ENCODE results near the gene CDC42EP4. TPM values are rescaled to one million over a fixed set of nuclear protein-coding genes. Genes with fewer than 3 reads are reported as not detected.

Gene CDC42EP4
- total and polyA plus RNA-seq, 9 of the 15 experiments (the other 6 are each of a cell fraction or from before 2014, with no cell fraction given), result 0.65 to 20.8 (median 12.3) TPM

DNA sequence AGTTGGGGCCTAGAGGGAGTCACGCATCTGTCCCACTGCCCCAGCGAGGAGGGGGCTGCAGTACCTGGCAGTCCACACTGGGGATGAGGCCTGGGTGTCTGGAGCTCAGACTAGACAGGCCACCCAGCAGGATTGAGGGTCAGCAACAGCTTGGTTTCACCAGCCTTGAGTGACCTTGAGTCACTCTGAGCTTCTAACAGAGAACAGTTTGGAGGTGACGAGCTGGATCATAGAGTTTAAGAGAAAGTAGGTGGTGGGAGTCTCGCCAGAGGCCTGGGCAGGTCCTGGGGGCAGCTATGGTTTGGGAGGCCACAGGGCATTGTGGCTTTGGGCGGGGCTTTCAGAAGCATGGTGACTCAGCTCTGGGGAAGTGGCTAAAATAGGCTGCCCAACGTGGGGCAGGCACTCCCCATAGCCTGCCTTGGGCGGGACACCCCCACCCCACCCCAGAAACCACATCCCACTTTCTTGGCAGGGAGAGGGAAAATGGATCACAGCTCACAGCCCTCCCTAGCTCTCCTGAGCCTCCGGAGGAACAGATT, 20.5 kb downstream of the CDC42EP4 start (continued):
- TF ChIP-seq, protein P1, sequence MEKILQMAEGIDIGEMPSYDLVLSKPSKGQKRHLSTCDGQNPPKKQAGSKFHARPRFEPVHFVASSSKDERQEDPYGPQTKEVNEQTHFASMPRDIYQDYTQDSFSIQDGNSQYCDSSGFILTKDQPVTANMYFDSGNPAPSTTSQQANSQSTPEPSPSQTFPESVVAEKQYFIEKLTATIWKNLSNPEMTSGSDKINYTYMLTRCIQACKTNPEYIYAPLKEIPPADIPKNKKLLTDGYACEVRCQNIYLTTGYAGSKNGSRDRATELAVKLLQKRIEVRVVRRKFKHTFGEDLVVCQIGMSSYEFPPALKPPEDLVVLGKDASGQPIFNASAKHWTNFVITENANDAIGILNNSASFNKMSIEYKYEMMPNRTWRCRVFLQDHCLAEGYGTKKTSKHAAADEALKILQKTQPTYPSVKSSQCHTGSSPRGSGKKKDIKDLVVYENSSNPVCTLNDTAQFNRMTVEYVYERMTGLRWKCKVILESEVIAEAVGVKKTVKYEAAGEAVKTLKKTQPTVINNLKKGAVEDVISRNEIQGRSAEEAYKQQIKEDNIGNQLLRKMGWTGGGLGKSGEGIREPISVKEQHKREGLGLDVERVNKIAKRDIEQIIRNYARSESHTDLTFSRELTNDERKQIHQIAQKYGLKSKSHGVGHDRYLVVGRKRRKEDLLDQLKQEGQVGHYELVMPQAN (IDR thresholded peaks at IDR 0.05; ENCODE audit: borderline replicate concordance), result no peak
- TF ChIP-seq ASH1L (IDR thresholded peaks at IDR 0.05; ENCODE audit: borderline replicate concordance, low read depth, partially characterized antibody), result no peak
- TF ChIP-seq, protein P2, sequence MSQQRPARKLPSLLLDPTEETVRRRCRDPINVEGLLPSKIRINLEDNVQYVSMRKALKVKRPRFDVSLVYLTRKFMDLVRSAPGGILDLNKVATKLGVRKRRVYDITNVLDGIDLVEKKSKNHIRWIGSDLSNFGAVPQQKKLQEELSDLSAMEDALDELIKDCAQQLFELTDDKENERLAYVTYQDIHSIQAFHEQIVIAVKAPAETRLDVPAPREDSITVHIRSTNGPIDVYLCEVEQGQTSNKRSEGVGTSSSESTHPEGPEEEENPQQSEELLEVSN (IDR thresholded peaks at IDR 0.05; ENCODE audit: borderline replicate concordance in 1 of 2, extremely low read depth in 1 of 2, insufficient read depth in 1 of 2, insufficient read length in 1 of 2, low read depth in 1 of 2, low read length in 1 of 2, poor library complexity in 1 of 2, severe bottlenecking in 1 of 2), result peak in 1 of 2 experiments; percentile 17
- TF ChIP-seq U2AF1 (optimal IDR thresholded peaks at IDR 0.05; ENCODE audit: low read depth, low read length), result no peak
- no peak for TF ChIP-seq GATAD2B (IDR thresholded peaks at IDR 0.05; ENCODE audit: borderline replicate concordance)
- TF ChIP-seq HNRNPH1 (optimal IDR thresholded peaks at IDR 0.05; ENCODE audit: low read depth, low read length), result no peak
- TF ChIP-seq POLR3A (IDR thresholded peaks at IDR 0.05; ENCODE audit: borderline replicate concordance, extremely low read depth, insufficient read depth, insufficient read length), result no peak
- no peak for TF ChIP-seq FOXA1 (IDR thresholded peaks at IDR 0.05; ENCODE audit: borderline replicate concordance)
- TF ChIP-seq, protein P3, sequence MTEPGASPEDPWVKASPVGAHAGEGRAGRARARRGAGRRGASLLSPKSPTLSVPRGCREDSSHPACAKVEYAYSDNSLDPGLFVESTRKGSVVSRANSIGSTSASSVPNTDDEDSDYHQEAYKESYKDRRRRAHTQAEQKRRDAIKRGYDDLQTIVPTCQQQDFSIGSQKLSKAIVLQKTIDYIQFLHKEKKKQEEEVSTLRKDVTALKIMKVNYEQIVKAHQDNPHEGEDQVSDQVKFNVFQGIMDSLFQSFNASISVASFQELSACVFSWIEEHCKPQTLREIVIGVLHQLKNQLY (CRISPR knock-in tag; conservative IDR thresholded peaks at IDR 0.05), result no peak
- no peak for TF ChIP-seq SIN3A (IDR thresholded peaks at IDR 0.05; ENCODE audit: borderline replicate concordance in 2 of 2, control insufficient read depth in 1 of 2, low read depth in 2 of 2, low read length in 2 of 2)
- no peak for TF ChIP-seq ETV6 (IDR thresholded peaks at IDR 0.05; ENCODE audit: borderline replicate concordance in 1 of 2, low read depth in 2 of 2, low read length in 1 of 2)
- TF ChIP-seq ETV6 (CRISPR knock-in tag; IDR thresholded peaks at IDR 0.05; ENCODE audit: borderline replicate concordance), result no peak
- no peak for TF ChIP-seq ZBTB17 (CRISPR knock-in tag; IDR thresholded peaks at IDR 0.05)
- no peak for TF ChIP-seq EP400 (IDR thresholded peaks at IDR 0.05)
- no peak for TF ChIP-seq CREB1 (IDR thresholded peaks at IDR 0.05)
- no peak for TF ChIP-seq CREB1 (CRISPR knock-in tag; IDR thresholded peaks at IDR 0.05)
- TF ChIP-seq, protein P4, sequence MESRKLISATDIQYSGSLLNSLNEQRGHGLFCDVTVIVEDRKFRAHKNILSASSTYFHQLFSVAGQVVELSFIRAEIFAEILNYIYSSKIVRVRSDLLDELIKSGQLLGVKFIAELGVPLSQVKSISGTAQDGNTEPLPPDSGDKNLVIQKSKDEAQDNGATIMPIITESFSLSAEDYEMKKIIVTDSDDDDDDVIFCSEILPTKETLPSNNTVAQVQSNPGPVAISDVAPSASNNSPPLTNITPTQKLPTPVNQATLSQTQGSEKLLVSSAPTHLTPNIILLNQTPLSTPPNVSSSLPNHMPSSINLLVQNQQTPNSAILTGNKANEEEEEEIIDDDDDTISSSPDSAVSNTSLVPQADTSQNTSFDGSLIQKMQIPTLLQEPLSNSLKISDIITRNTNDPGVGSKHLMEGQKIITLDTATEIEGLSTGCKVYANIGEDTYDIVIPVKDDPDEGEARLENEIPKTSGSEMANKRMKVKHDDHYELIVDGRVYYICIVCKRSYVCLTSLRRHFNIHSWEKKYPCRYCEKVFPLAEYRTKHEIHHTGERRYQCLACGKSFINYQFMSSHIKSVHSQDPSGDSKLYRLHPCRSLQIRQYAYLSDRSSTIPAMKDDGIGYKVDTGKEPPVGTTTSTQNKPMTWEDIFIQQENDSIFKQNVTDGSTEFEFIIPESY (CRISPR knock-in tag; IDR thresholded peaks at IDR 0.05), result no peak
- TF ChIP-seq ZNF23 (CRISPR knock-in tag; IDR thresholded peaks at IDR 0.05), result no peak
- TF ChIP-seq SAP30 (IDR thresholded peaks at IDR 0.05; ENCODE audit: borderline replicate concordance, insufficient read depth, low read depth, low read length, poor library complexity, severe bottlenecking), result no peak
- TF ChIP-seq, protein P5, sequence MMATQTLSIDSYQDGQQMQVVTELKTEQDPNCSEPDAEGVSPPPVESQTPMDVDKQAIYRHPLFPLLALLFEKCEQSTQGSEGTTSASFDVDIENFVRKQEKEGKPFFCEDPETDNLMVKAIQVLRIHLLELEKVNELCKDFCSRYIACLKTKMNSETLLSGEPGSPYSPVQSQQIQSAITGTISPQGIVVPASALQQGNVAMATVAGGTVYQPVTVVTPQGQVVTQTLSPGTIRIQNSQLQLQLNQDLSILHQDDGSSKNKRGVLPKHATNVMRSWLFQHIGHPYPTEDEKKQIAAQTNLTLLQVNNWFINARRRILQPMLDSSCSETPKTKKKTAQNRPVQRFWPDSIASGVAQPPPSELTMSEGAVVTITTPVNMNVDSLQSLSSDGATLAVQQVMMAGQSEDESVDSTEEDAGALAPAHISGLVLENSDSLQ (IDR thresholded peaks at IDR 0.05), result no peak
